Tibial nerve (tissue), 4 donors: ENCODE results near the gene ZNF761.

Experiments used
- CTCF ChIP-seq, 5 experiments: fragments of 200-600 bp in 3 of 5; fragments of 450-650 bp in 2 of 5; sonication (generic) in 3 of 5; IDR thresholded peaks; one replicate each; pipeline ENCODE4 v1.5.1; 2016 to 2019; ENCODE audit warnings: antibody characterized with exemption in 5 of 5, mild to moderate bottlenecking in 3 of 5, moderate library complexity in 2 of 5
- EP300 ChIP-seq, 2 donors: sonication (generic); formaldehyde crosslinking; IDR thresholded peaks; one replicate each; pipeline ENCODE4 v1.6.1; 2017; ENCODE audit warnings: antibody characterized with exemption in 2 of 2, mild to moderate bottlenecking in 1 of 2

- TF ChIP-seq CTCF (IDR thresholded peaks at IDR 0.05) (no peak), EP300 (IDR thresholded peaks at IDR 0.05) (no peak)
These were observed 9.2 kb upstream of the ZNF761 start for GRCh38 chr19:53422551-53422950.
